GM12892 (cell line): Measurements from ENCODE around the gene PDPK1.

Experiments used
- POLR2A ChIP-seq: IDR thresholded peaks from 2 replicates; pipeline ENCODE4 v1.6.1; 2011; ENCODE audit warnings: low read depth, low read length, control low read depth
- POLR2AphosphoS5 ChIP-seq: IDR thresholded peaks from 2 replicates; pipeline ENCODE4 v1.6.1; 2011; ENCODE audit warnings: low read depth, low read length, control low read depth
- TAF1 ChIP-seq: IDR thresholded peaks from 2 replicates; pipeline ENCODE4 v1.6.1; 2011; ENCODE audit warnings: low read depth, mild to moderate bottlenecking, control low read depth, low read length, borderline replicate concordance

DNA sequence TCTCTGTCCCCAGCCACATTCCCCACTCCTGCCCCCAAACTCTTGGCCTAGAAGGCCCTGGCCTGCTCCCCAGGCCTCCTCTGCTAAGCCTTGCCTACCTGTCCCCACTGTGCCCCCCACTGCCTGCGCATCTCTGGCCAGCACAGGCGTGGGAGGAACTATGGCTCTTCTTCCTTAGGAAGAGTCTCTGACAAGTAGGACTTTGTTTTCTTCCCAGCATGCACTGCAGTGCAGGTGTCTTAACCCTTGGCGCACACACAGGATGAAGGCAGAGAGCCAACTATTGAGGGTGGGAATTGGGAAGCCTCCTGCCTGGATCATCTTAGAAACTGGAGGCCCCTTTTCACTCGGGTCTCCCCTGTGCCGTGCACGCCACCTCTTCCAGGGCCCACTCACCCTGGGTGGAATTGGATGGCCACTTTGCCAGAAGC lies 14.0 kb upstream of the PDPK1 start:
- no peak for TF ChIP-seq POLR2A
- TF ChIP-seq POLR2AphosphoS5: no peak
- TF ChIP-seq TAF1: no peak
